ENCODE results near the gene CNTNAP2. TPM values are rescaled to one million over a fixed set of nuclear protein-coding genes. Genes with fewer than 3 reads are reported as not detected.
"Not testable (repeated sequence)": the region's sequence is repeated elsewhere in the genome, so short reads cannot be mapped to it uniquely, and the experiment has no call there.

The CNTNAP2 gene
- total RNA-seq, 1 donor from 2014 or later, result 1.3 TPM

GRCh38 chr7:146146831-146147486, 30.4 kb downstream of the CNTNAP2 start:
- DNase-seq (ENCODE audit: low spot score), result no peak

- no peak for DNase-seq (ENCODE audit: low spot score)
Measured at GRCh38 chr7:146150153-146150552, 33.6 kb downstream of the CNTNAP2 start.

GRCh38 chr7:146172112-146172511, 55.5 kb downstream of the CNTNAP2 start:
- DNase-seq (ENCODE audit: low spot score), result no peak

GRCh38 chr7:146175716-146176115, 59.1 kb downstream of the CNTNAP2 start:
- DNase-seq (ENCODE audit: low spot score), result no peak

- DNase-seq (ENCODE audit: low spot score), result no peak
Measured at GRCh38 chr7:146176860-146177259, 60.3 kb downstream of the CNTNAP2 start.

- no peak for DNase-seq (ENCODE audit: low spot score)
Measured at GRCh38 chr7:146177301-146177700, 60.7 kb downstream of the CNTNAP2 start.

DNA sequence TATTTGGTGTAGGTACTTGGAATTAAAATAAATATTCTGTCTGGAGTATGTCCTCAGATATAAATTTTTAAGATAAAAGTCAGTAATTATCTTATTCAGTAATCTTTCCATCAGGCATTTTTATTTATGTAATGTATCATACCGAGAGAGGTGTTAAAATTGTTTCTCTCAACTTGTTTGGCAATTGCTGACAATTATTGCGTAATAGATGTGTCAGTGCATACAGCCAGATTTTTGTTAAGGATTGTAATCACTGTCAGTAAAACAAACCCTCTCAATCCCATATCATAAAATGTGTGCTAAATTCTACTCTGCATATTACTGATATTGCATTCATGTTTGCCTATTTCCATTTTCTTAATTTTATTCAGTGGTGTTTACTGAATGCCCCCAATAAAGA, 69.2 kb downstream of the CNTNAP2 start:
- no peak for DNase-seq (ENCODE audit: low spot score)

- DNase-seq (ENCODE audit: low spot score), result not testable (repeated sequence)
Measured at GRCh38 chr7:146191428-146191827, 74.8 kb downstream of the CNTNAP2 start.

GRCh38 chr7:146201945-146202344, 85.3 kb downstream of the CNTNAP2 start:
- DNase-seq (ENCODE audit: low spot score), result no peak

GRCh38 chr7:146206270-146206669, 89.7 kb downstream of the CNTNAP2 start:
- DNase-seq (ENCODE audit: low spot score), result no peak

DNA sequence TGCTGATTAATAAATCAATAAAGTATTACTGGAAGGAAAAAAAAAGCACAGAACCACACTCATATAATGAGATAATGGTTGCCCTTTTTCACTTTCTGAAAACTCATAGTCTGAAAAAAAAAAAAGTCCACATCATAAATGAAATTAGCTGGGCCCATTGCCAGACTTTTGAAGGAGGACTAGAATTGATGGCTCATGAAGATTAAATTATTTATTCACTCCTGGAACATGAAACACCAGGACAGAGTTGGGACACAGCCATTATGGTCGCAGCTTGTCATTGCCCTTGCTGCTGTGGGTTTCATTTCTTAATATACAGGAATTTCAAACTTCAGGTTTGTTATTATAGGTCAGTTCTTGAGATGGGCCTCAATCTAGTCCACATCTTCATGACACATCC, 91.9 kb downstream of the CNTNAP2 start:
- DNase-seq (ENCODE audit: low spot score), result no peak

- DNase-seq (ENCODE audit: low spot score), result no peak
Measured at GRCh38 chr7:146214842-146215241, 98.2 kb downstream of the CNTNAP2 start.

DNA sequence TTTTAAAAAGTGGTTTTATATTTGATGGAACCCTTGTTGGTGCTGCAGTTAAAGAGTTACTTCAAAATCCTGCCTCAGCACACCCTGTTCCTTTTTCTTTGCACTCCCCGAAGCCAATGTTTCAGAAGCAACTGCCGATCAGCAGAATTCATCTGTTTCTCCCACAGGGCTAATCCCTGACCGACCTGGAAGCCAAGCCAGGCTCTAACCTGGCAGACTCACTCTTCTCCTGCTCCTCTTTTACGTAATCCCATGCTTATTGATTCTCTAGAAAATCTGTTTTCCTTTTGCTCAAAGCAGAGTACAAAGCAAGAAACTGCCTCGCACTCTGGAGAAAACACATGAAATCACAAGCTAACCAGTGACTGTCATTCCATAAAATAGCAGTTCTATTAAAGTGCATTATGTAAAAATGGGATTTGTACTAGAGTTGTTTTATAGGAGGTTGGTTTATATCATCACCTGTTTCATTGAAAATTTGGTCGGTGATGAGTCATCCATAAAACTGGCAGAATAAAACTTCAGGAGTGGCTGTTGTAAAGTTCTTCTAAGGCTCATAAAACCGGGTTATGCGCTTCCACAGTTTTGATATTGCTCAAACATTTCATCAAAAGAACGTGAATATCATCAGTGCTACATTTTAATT, 99.9 kb downstream of the CNTNAP2 start:
- no peak for DNase-seq (ENCODE audit: low spot score)

DNA sequence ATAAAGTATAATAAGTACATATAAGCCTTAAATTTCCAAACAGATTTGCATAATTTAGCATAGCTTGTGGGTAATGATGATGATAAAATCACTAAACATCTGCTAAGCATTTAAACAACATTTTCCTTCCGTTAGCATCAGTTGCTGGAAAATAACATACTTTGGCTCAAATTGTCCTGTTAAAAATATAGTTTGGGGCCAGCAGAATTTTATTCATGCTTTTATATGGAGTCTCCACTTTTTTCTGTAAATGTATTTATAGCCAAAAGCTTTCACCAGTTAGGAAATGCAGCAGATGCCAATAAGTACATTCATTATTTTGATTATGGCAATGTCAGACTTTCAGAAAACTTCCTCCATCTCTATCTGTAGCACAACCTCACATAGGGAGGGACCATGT, 107.2 kb downstream of the CNTNAP2 start:
- no peak for DNase-seq (ENCODE audit: low spot score)

DNA sequence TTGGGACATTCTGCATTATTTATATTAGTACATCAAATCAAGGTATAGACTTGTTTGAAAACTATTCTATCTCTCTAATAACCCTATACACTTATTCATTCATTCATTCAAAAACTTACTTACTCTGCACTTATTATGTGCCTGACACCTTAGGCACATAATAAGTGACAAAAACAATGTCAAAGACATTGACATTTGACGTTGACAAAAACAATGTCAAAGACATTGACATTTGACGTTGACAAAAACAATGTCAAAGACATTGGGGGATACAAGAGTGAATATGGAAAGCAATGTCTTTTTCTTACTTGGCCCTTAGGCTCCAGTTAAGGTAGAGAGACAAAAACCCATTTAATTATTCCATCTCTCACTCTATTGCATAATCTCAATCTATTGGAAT, 116.0 kb downstream of the CNTNAP2 start:
- no peak for DNase-seq (ENCODE audit: low spot score)

DNA sequence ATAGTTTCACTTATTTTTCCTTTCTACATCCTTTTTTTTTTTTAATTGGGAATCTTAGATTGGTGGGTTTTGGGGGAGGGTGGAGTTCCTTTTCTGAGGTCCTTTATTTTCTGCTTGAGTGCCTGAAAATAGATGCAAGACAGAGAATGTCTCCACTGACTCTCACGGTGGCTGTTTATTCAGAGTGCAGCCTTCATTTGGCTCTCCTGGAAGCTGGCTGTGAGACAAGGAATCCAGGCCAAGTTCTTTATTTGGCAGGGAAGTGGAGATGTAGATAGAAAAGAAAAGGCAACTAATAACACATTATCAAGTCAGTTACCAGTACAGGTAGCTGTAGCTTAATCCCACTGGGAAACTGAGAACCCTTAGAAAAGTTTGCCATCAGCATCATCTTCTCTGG, 118.6 kb downstream of the CNTNAP2 start:
- DNase-seq (ENCODE audit: low spot score), result no peak

GRCh38 chr7:146242661-146243060, 126.1 kb downstream of the CNTNAP2 start:
- no peak for DNase-seq (ENCODE audit: low spot score)

DNA sequence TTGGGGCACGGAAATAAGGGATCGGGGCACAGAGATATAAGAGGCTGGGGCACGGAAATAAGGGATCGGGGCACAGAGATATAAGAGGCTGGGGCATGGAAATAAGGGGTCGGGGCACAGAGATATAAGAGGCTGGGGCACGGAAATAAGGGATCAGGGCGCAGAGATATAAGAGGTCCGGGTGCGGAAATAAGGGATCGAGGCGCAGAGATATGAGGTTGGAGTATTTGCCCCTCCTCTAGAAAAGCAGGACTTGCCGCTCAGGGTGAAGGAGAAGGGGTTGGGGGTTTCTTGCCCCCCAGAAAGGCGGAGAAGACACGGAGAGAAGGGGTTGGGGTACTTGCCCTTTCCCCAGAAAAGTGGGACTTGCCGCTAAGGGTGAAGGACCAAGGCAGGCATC, 131.4 kb downstream of the CNTNAP2 start:
- not testable (repeated sequence) for DNase-seq (ENCODE audit: low spot score)

DNA sequence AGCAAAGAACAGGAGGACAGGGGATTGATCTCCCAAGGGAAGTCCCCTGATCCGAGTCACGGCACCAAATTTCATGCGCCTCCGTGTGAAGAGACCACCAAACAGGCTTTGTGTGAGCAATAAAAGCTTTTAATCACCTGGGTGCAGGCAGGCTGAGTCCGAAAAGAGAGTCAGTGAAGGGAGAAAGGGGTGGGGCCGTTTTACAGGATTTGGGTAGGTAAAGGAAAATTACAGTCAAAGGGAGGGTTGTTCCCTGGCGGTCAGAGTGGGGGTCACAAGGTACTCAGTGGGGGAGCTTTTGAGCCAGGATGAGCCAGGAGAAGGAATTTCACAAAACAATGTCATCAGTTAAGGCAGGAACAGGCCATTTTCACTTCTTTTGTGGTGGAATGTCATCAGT, 132.1 kb downstream of the CNTNAP2 start:
- not testable (repeated sequence) for DNase-seq (ENCODE audit: low spot score)

- no peak for DNase-seq (ENCODE audit: low spot score)
Measured at GRCh38 chr7:146249272-146249671, 132.7 kb downstream of the CNTNAP2 start.

DNA sequence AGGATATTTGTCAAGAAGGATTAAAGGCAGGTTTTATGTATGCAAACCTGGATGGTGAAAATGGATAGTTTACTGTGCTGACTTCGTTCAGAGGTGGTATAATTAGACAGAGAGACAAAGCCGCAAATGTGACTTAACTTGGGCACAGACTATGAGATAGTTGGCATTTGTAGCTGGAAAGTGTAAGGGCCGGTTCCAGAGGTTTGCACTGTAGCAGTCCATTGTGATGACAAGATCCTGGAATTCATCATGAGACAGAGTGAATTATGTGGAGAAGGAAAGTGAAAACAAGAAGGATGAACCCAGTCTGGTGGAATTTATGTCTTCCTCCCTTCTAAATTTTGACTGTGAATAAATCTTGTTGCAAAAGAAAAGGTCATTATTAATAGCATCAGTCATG, 139.0 kb downstream of the CNTNAP2 start:
- DNase-seq (ENCODE audit: low spot score), result no peak

DNA sequence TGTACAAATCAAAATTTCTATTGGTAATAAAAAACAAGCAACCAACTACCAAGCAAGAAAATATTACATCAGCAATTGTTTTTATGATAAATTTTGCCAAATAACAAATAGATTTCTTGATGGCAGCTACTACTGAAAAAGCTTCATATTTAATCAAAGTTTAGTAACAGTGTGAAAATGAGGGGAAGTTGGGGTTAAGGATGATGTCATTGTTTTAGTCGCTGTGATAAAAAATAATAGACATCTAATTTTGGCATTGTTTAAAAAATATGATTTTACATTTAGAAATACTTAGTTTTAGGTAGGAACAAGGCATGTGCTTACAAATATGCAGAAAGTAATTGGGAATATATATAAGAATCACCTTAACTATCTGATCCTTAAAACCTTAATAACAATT, 145.9 kb downstream of the CNTNAP2 start:
- DNase-seq (ENCODE audit: low spot score), result no peak

- DNase-seq (ENCODE audit: low spot score), result no peak
Measured at GRCh38 chr7:146276888-146277287, 160.3 kb downstream of the CNTNAP2 start.
